Fibroblast of lung (primary cell): ENCODE measurements around the gene TTLL10.

ENCODE experiments used
- EZH2 ChIP-seq: IDR thresholded peaks from 2 replicates; pipeline ENCODE4 v1.5.1; 2012; ENCODE audit warnings: low read length, control low read depth, mild to moderate bottlenecking; ENCODE audit errors: missing control alignments
- TF ChIP-seq, protein P1 (sequence below), 2 donors: IDR thresholded peaks in 1 of 2; conservative IDR thresholded peaks in 1 of 2; 1 replicate in 1 of 2; 2 replicates in 1 of 2; pipeline ENCODE4 v1.5.1; 2011 to 2012; ENCODE audit warnings: low read length in 2 of 2, control low read depth in 1 of 2, inconsistent platforms in 1 of 2, low read depth in 1 of 2, mild to moderate bottlenecking in 1 of 2

- TF ChIP-seq, protein P1, sequence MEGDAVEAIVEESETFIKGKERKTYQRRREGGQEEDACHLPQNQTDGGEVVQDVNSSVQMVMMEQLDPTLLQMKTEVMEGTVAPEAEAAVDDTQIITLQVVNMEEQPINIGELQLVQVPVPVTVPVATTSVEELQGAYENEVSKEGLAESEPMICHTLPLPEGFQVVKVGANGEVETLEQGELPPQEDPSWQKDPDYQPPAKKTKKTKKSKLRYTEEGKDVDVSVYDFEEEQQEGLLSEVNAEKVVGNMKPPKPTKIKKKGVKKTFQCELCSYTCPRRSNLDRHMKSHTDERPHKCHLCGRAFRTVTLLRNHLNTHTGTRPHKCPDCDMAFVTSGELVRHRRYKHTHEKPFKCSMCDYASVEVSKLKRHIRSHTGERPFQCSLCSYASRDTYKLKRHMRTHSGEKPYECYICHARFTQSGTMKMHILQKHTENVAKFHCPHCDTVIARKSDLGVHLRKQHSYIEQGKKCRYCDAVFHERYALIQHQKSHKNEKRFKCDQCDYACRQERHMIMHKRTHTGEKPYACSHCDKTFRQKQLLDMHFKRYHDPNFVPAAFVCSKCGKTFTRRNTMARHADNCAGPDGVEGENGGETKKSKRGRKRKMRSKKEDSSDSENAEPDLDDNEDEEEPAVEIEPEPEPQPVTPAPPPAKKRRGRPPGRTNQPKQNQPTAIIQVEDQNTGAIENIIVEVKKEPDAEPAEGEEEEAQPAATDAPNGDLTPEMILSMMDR (conservative IDR thresholded peaks at IDR 0.05 in 1 of 2, IDR thresholded peaks at IDR 0.05 in 1 of 2; ENCODE audit: low read depth in 1 of 2, low read length in 2 of 2) = no peak
- no peak for TF ChIP-seq EZH2
Measured at GRCh38 chr1:1165900-1166421, 7.7 kb upstream of the TTLL10 start.
